ENCODE measurements around the gene SSPN. TPM values are rescaled to one million over a fixed set of nuclear protein-coding genes. Genes with fewer than 3 reads are reported as not detected.

Gene SSPN
- total RNA-seq, 1 donor from 2014 or later, result 0.91 TPM

DNA sequence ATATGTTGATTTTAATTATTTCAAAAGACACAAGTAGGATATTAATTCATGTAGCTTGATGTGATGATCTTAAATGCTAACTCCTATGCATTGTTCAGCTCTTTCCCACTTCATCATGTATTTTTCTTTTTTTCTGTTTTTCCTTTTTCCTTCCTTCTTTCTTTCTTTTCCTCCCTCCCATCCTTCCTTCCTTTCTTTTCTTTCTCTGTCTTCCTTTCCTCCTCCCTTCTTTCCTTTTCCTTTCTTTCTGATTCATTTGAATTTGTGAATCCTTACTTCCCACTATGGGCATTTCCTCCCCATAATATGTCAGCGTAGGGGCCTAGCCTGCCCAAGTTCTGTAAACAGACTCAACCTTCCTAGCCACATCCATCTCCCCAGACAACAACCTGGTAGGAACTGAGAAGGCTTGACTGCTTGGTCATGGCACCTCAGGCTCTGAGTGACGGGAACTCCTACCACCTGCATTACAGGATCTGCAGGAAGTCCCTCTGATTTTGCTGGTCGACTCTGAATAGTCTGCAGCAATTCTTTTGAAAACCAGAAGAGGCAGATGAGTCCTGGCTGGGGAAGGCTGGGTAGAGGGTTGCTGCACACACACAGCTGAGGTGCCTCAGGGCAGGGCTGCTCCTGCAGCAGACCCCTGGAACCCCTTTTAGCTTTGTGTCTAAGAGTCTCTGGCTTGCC is 37.2 kb upstream of the SSPN start:
- H3K4me1 Mint-ChIP-seq (ENCODE audit: low read depth, unreplicated experiment), result no peaks in the 10 kb centered on the region
- no peak for TF ChIP-seq CTCF (IDR thresholded peaks at IDR 0.05; ENCODE audit: partially characterized antibody, unreplicated experiment)
- H3K27me3 Mint-ChIP-seq (ENCODE audit: unreplicated experiment), result peaks cover 2% of the 10 kb centered on the region
- no peak overlapping the region for H3K4me3 Mint-ChIP-seq (ENCODE audit: unreplicated experiment)
- H3K36me3 Mint-ChIP-seq (ENCODE audit: unreplicated experiment), result no peaks in the 10 kb centered on the region
- H3K27ac Mint-ChIP-seq (ENCODE audit: unreplicated experiment), result no peak overlapping the region
- DNase-seq, result no peak
- no peaks in the 10 kb centered on the region for H3K9me3 Mint-ChIP-seq (ENCODE audit: unreplicated experiment)

DNA sequence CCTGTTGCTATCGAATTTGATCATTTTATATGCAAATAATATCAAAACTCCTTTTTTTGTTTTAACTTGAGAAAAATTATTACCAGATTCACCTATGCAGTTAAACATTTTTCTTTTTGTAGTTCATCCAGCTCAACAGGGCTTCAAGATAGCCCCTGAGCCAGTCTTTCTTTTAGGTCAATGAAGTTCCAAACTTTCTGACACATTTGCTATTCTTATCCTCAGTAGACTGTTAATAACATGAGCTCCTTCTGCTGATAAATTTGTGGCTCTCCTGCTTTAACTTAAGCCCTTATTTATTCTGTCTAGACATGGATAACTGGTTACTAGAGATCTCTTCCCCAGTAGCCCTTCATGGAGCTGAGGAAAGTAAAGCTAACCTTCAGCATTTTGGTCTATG is 33.2 kb upstream of the SSPN start:
- Mint-ChIP-seq H3K36me3 (ENCODE audit: unreplicated experiment) (no peaks in the 10 kb centered on the region), H3K9me3 (ENCODE audit: unreplicated experiment) (no peaks in the 10 kb centered on the region)
- no peak for TF ChIP-seq CTCF (IDR thresholded peaks at IDR 0.05; ENCODE audit: partially characterized antibody, unreplicated experiment)

GRCh38 chr12:26162905-26163304 is 32.5 kb upstream of the SSPN start:
- DNase-seq, result no peak
- Mint-ChIP-seq H3K4me1 (ENCODE audit: low read depth, unreplicated experiment) (peaks cover 10% of the 10 kb centered on the region), H3K4me3 (ENCODE audit: unreplicated experiment) (no peak overlapping the region), H3K9me3 (ENCODE audit: unreplicated experiment) (no peaks in the 10 kb centered on the region), H3K36me3 (ENCODE audit: unreplicated experiment) (no peaks in the 10 kb centered on the region), H3K27me3 (ENCODE audit: unreplicated experiment) (peaks cover 2% of the 10 kb centered on the region), H3K27ac (ENCODE audit: unreplicated experiment) (no peak overlapping the region)
- no peak for TF ChIP-seq CTCF (IDR thresholded peaks at IDR 0.05; ENCODE audit: partially characterized antibody, unreplicated experiment)

More for the DNA sequence above, 33.2 kb upstream of the SSPN start:
- no peak for DNase-seq
- H3K27ac Mint-ChIP-seq (ENCODE audit: unreplicated experiment), result no peak overlapping the region
- peaks cover 2% of the 10 kb centered on the region for H3K27me3 Mint-ChIP-seq (ENCODE audit: unreplicated experiment)
- no peak overlapping the region for H3K4me3 Mint-ChIP-seq (ENCODE audit: unreplicated experiment)
- H3K4me1 Mint-ChIP-seq (ENCODE audit: low read depth, unreplicated experiment), result peaks cover 6% of the 10 kb centered on the region

- Mint-ChIP-seq H3K27ac (ENCODE audit: unreplicated experiment) (no peak overlapping the region), H3K36me3 (ENCODE audit: unreplicated experiment) (no peaks in the 10 kb centered on the region), H3K4me3 (ENCODE audit: unreplicated experiment) (no peak overlapping the region), H3K9me3 (ENCODE audit: unreplicated experiment) (no peaks in the 10 kb centered on the region), H3K4me1 (ENCODE audit: low read depth, unreplicated experiment) (peaks cover 11% of the 10 kb centered on the region), H3K27me3 (ENCODE audit: unreplicated experiment) (no peaks in the 10 kb centered on the region)
- no peak for DNase-seq
- TF ChIP-seq CTCF (IDR thresholded peaks at IDR 0.05; ENCODE audit: partially characterized antibody, unreplicated experiment), result no peak
Observed at GRCh38 chr12:26164118-26164517, 31.3 kb upstream of the SSPN start.

DNA sequence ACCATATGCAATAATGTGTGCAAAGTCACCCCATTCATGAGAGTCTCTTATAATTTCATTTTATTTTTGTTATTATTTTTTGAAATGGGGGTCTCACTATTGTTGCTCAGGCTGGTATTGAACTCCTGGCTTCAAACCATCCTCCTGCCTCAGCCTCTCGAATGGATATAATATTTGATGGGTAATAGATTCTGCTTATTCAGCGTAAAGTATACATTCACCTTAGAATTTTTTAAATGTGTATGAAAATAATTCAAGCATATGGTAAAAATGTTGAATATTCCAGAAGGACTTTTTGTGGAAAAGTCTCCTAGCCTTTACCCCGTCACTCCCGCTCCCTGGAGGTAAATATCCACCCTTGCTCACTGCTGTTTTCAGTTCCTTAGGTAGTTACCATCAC is 23.4 kb upstream of the SSPN start:
- Mint-ChIP-seq H3K36me3 (ENCODE audit: unreplicated experiment) (no peaks in the 10 kb centered on the region), H3K4me1 (ENCODE audit: low read depth, unreplicated experiment) (peaks cover 6% of the 10 kb centered on the region), H3K27ac (ENCODE audit: unreplicated experiment) (no peak overlapping the region), H3K4me3 (ENCODE audit: unreplicated experiment) (no peak overlapping the region), H3K9me3 (ENCODE audit: unreplicated experiment) (no peaks in the 10 kb centered on the region), H3K27me3 (ENCODE audit: unreplicated experiment) (no peaks in the 10 kb centered on the region)
- TF ChIP-seq CTCF (IDR thresholded peaks at IDR 0.05; ENCODE audit: partially characterized antibody, unreplicated experiment), result no peak
- DNase-seq, result no peak

All from glutamatergic neuron (in vitro differentiated cells).